ENCODE data around the gene RHOH.

Gene RHOH

DNA sequence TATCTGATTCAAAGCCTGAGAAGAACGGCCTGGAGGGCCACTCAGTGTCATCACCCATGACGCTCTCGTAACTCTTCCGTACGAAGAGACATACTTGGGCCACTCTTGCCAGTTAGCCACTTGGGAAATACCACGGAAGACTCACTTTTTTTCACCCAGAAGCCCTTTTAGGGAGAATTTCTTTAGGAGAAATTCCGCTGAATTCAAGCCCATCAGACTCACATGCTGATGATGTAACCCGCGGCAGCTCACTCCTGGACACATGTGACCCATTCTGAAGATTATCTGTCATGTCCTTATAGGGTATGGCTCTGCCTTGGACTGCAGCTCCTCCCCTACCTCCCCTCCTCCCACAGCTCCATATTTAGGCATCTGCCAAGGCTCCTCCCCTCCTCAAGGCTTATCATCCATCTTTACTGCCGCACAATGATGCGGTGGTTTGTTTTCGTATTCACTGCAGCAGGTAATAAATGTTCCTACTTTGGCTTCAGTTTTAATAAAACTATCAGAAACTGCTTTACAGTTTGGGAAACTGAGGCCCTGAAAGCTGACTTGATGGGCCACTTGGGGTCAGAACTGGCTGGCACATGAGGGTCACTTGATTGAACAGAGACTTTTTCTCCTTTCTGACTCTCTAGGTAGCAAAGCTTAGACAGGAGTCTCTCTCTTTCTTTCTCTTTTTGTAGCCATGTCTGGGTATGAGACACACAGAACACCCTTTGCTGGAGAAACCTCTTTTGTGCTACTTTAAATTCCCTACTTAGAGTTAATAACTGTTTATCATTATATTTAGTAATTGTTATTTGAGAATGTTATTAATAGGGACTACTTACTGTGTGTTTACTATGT lies 42.1 kb downstream of the RHOH start:
- H3K4me2 ChIP-seq (ENCODE audit: low read length), result no peak overlapping the region
- H3K79me2 ChIP-seq (ENCODE audit: control insufficient read depth, low read length), result peaks cover 100% of the 10 kb centered on the region
- no peak overlapping the region for H3K4me3 ChIP-seq (ENCODE audit: low read length)
- peaks cover 95% of the 10 kb centered on the region for H3K36me3 ChIP-seq (ENCODE audit: control insufficient read depth, low read length)
- no peaks in the 10 kb centered on the region for H3K9me2 ChIP-seq (replicated peaks; ENCODE audit: control insufficient read depth, low read length)
- H3K4me1 ChIP-seq (ENCODE audit: control insufficient read depth, low read length), result peaks cover 84% of the 10 kb centered on the region
- no peaks in the 10 kb centered on the region for H3K27me3 ChIP-seq (ENCODE audit: control insufficient read depth, low read length)
- H3F3A ChIP-seq (ENCODE audit: control insufficient read depth, insufficient read depth), result peaks cover 79% of the 10 kb centered on the region
- H3K9me3 ChIP-seq (ENCODE audit: control insufficient read depth, insufficient read depth, low read length), result no peaks in the 10 kb centered on the region
- H4K20me1 ChIP-seq (ENCODE audit: control insufficient read depth, insufficient read depth, low read depth, low read length), result peaks cover 60% of the 10 kb centered on the region
- no peak overlapping the region for H3K27ac ChIP-seq (ENCODE audit: low read depth, low read length)
- TF ChIP-seq, protein P1, sequence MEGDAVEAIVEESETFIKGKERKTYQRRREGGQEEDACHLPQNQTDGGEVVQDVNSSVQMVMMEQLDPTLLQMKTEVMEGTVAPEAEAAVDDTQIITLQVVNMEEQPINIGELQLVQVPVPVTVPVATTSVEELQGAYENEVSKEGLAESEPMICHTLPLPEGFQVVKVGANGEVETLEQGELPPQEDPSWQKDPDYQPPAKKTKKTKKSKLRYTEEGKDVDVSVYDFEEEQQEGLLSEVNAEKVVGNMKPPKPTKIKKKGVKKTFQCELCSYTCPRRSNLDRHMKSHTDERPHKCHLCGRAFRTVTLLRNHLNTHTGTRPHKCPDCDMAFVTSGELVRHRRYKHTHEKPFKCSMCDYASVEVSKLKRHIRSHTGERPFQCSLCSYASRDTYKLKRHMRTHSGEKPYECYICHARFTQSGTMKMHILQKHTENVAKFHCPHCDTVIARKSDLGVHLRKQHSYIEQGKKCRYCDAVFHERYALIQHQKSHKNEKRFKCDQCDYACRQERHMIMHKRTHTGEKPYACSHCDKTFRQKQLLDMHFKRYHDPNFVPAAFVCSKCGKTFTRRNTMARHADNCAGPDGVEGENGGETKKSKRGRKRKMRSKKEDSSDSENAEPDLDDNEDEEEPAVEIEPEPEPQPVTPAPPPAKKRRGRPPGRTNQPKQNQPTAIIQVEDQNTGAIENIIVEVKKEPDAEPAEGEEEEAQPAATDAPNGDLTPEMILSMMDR (IDR thresholded peaks at IDR 0.05; ENCODE audit: low read depth, low read length, poor library complexity, severe bottlenecking), result no peak
- TF ChIP-seq EZH2phosphoT487 (IDR thresholded peaks at IDR 0.05; ENCODE audit: borderline replicate concordance, low read length), result no peak

DNA sequence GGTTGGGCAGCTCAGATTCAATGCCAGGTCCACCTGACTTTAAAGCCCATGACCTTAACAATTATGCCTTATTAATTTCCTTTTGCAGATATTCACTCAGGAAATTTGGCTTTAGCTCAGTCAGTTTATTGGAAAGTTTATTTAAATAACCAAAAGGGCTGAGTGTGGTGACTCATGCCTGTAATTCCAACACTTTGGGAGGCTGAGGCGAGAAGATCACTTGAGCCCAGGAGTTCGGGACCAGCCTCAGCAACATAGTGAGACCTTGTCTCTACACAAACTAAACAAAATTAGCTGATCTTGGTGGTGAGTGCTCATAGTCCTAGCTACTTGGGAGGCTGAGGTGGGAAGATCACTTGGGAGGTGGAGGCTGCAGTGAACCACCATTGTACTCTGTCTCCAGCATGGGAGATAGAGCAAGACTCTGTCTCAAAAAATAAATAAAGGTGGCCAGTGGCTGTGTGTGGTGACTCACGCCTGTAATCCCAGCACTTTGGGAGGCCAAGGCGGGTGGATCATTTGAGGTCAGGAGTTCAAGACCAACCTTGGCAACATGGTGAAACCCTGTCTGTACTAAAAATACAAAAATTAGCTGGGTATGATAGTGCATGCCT lies 43.3 kb downstream of the RHOH start:
- no peak for TF ChIP-seq EZH2phosphoT487 (IDR thresholded peaks at IDR 0.05; ENCODE audit: borderline replicate concordance, low read length)
- TF ChIP-seq, protein P1 (IDR thresholded peaks at IDR 0.05; ENCODE audit: low read depth, low read length, poor library complexity, severe bottlenecking), result no peak
- no peaks in the 10 kb centered on the region for H3K27me3 ChIP-seq (ENCODE audit: control insufficient read depth, low read length)
- H3K4me2 ChIP-seq (ENCODE audit: low read length), result no peak overlapping the region
- no peak overlapping the region for H3K27ac ChIP-seq (ENCODE audit: low read depth, low read length)
- no peaks in the 10 kb centered on the region for H3K9me3 ChIP-seq (ENCODE audit: control insufficient read depth, insufficient read depth, low read length)
- H3K4me3 ChIP-seq (ENCODE audit: low read length), result no peak overlapping the region
- H3K36me3 ChIP-seq (ENCODE audit: control insufficient read depth, low read length), result peaks cover 95% of the 10 kb centered on the region
- no peaks in the 10 kb centered on the region for H3K9me2 ChIP-seq (replicated peaks; ENCODE audit: control insufficient read depth, low read length)
- peaks cover 62% of the 10 kb centered on the region for H4K20me1 ChIP-seq (ENCODE audit: control insufficient read depth, insufficient read depth, low read depth, low read length)
- peaks cover 100% of the 10 kb centered on the region for H3K79me2 ChIP-seq (ENCODE audit: control insufficient read depth, low read length)
- H3F3A ChIP-seq (ENCODE audit: control insufficient read depth, insufficient read depth), result peaks cover 84% of the 10 kb centered on the region
- H3K4me1 ChIP-seq (ENCODE audit: control insufficient read depth, low read length), result peaks cover 83% of the 10 kb centered on the region

DNA sequence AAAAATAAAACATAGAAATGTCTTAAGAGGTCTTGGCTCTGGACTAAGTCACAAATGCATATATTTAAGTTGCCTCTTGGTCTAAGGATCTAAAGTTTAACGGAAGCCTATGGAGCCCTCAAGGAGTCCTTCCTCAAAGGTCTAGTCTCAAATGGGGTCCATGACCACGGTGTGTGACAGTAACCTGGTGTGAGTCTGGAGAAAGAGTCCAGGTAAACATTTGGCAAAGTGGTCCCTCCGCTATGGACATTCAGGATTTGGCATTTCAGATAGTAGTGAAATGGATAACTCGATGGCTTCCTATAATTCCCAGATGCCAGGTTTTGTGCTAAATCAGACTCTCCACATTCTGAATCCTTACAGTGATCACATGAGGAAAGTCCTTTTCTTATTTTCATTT lies 44.2 kb downstream of the RHOH start:
- H4K20me1 ChIP-seq (ENCODE audit: control insufficient read depth, insufficient read depth, low read depth, low read length), result peaks cover 68% of the 10 kb centered on the region
- no peak overlapping the region for H3K4me3 ChIP-seq (ENCODE audit: low read length)
- peaks cover 87% of the 10 kb centered on the region for H3K4me1 ChIP-seq (ENCODE audit: control insufficient read depth, low read length)
- no peak overlapping the region for H3K4me2 ChIP-seq (ENCODE audit: low read length)
- H3K36me3 ChIP-seq (ENCODE audit: control insufficient read depth, low read length), result peaks cover 96% of the 10 kb centered on the region
- H3K27me3 ChIP-seq (ENCODE audit: control insufficient read depth, low read length), result no peaks in the 10 kb centered on the region
- no peaks in the 10 kb centered on the region for H3K9me2 ChIP-seq (replicated peaks; ENCODE audit: control insufficient read depth, low read length)
- no peaks in the 10 kb centered on the region for H3K9me3 ChIP-seq (ENCODE audit: control insufficient read depth, insufficient read depth, low read length)
- peaks cover 87% of the 10 kb centered on the region for H3F3A ChIP-seq (ENCODE audit: control insufficient read depth, insufficient read depth)
- H3K79me2 ChIP-seq (ENCODE audit: control insufficient read depth, low read length), result peaks cover 96% of the 10 kb centered on the region
- TF ChIP-seq EZH2phosphoT487 (IDR thresholded peaks at IDR 0.05; ENCODE audit: borderline replicate concordance, low read length), result no peak
- TF ChIP-seq, protein P1 (IDR thresholded peaks at IDR 0.05; ENCODE audit: low read depth, low read length, poor library complexity, severe bottlenecking), result no peak
- no peak overlapping the region for H3K27ac ChIP-seq (ENCODE audit: low read depth, low read length)

All from DOHH2 (cell line).